ENCODE data around the gene RPTOR.

RPTOR gene

DNA sequence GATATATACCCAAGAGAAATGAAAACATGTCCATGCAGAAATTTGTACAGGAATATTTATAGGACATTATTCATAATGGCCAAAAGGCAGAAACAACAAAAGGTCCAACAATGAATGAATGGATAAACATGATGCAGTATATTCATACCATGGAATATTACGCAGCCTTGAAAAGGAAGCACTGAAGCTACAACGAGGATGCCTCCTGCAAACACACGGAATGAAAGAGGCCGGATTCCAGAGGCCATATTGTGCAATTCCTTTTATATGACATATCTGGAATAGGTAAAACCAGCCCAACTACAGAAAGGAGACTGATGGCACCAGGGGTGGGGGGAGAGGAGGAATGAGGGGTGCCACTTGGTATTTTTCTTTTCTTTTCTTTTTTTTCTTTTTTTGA lies 432.5 kb downstream of the RPTOR start:
- DNase-seq: no peak

DNA sequence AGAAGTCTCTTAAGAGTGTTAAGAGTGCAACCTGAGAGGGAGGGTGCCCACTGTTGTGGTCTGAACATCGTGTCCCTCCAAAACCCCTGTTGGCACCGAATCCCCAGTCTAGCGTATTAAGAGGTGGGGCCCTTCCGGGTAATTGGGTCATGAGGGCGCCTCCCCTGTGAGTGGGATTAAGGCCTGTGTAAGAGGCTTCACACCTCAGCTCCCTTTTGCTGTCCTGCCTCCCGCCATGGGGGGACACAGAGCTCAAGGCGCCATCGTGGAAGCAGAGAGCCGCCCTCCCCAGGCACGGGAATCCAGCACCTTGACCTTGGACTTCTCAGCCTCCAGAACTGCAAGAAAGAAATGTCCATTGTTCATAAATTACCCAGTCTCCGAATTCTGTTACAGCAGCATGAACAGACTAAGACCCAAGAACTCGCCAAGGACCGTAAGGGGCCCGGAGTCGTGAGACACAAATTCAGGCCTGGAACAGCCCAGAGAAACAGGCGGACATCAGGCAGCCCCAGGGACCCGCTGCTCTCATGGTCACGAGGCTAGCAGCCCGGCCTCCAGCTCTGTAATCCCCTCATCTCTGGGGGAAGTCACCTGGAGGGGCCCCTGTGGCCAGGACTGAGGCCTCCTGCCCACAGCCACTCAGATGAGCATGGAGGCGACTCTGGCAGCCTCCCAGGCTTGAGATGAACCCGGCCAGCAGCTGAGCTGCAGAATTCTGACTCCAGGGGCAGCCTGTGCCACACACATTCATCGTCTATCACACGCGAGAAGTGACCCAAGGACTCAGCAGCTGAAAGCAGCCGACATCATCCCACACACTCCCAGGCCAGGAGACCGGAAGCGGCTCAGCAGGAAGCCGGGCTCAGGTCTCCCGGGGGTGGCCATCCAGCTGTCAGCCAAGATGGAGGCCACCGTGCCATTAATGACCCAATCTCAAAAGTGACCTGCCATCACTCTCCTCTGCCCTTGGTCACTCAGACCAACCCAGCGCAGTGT lies 434.2 kb downstream of the RPTOR start:
- no peak for DNase-seq

DNA sequence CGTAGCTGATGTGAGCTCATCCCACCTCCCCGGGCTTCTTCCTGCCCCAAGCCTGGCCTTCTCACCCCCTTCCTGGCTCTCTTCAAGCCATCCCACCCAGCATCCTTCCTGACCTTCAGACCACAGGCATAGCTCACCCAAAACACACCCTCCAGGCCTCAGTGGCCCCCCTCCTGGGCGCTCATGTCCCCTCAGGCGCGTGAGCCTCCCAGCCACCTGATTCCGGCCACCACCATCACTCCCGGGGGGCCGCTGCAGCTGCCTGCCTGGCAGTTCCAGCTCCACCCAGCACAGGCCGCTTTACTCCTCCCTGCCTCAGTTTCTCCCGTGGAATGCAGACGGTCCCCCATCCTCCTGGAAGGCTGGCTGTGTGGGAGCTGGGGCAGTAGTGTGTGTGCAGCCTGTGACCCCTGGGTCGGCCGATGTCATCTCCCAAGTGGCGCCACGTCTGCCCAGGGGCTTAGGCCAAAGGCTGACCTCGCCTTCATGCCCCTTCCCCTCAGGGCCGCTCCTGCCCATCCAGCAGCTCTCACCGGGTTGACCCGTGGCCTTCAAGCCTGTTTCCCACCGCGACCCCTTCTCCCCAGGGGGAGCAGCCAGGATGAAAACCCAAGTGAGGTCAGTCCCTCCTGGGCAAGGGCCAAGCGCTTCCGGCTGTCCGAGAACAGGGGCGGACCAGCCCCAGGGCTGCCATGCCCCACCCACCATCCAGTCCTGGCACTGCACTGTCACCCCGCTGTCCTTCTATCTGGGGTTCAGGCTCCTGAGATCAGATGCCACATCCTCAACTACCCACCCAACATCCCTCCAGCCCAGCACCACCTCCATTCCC lies 435.1 kb downstream of the RPTOR start:
- DNase-seq: no peak

DNA sequence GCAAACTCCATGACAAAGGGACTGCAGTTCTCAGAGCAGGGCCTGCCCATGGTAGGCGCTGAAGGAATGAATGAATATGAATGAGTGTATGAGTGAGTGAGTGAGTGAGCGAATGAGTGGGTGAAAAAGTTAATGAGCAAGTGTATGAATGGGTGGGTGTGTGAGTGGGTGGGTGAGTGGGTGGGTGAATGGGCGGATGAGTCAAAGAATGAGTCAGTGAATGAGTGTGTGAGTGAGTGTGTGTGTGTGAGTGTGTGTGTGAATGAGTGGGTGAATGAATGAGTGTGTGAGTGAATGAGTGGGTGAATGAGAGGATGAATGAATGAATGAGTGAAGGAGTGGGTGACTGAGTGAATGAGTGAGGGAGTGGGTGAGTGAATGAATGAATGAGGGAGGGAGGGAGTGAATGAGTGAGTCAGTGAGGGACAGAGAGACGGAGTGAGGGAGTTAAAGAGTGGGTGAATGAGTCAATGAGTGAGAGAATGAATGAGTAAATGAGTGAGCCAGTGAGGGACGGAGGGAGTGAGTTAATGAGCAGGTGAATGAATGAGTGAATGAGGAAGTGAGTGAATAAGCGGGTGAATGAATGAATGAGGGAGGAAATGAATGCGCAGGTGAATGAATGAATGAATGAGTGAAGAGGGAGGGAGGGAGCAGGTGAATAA lies 435.9 kb downstream of the RPTOR start:
- DNase-seq: no peak

DNA sequence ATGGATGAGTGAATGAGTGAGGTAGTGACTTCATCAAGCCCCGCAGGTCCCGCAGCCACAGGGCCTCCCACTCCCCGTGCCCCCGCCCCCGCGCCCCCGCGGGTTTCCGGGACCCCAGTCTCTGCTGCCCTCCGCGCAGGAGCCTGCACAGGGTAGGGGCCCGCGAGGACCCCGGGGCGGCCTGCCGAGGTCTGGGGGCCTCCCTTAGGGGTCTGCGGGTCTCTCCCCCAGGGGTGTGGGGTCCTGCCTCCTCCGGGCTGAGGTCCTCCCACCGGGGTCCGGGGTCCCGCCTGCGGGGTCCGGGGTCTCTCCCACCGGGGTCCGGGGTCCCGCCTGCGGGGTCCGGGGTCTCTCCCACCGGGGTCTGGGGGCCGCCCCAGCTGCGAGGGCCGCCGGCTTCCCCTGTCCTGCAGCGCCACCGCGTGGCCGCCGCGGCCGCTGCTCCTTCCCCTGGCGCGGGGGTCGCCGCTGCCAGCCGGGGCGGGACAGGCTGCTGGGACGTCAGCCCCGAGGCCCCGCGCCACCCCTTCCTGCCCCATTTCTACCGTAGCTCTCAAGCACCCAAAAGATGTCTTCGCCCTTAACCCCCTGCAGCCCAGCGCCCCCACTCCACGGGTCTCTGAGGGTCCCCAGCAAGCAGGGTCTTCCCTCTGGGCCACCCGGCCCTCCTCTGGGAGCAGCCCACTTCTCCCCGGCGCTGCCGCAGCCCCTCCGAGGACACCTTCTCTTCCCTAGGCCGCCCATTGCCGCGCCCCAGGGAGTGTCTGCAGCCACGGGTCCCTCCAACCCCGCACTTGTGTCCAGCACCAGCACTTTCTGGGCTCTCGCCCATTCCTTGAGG lies 436.6 kb downstream of the RPTOR start:
- no peak for DNase-seq

DNA sequence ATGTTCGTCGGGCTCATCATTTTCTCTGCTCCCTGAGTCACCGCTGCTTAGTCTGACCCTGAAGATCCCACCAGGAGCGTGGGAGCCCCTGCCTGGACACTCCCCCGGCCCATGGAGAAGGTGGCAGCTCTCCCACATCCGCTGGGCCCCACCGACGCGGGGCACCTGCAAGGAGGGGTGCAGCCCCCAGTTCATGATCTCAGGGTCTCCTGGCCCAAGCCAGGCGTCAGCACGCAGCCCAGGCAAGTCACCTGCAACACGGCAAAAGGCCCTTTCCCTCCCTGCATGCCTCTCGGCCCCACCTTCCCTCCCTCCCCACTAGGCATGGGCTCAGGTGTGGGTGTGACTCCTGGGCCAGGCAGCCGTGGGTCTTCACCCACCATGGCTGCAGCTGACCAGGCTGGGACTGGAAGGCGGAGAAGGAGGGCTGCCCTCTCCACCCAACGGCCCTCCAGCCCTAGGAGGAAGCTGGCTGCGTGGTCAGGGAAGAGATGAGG lies 437.3 kb downstream of the RPTOR start:
- DNase-seq: no peak

DNA sequence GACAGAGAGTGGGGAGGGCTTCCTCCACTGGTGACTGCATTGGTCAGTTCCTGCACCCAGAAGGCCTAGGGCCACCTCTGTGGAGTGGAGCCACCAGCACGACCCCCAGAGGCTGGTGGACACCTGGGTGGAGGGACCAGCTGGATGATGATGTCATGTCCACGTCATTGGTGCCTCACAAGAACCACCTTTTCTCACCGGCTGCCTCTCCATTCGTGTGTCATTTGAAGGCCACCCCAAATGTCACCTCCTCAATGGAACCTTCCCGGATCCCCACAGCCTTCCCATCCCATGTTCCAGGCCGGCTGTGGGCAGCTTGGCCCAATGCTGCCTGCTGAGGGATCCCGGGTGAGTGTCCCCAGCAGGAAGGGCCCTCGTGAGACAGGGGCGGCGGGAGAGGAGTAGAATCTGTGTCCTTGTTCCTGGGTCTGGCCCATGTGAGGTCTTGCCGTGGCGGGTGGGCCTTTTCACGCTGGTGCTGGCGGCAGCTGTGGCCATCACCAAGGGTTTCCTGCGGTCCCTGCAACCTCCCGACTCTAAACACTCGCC lies 437.9 kb downstream of the RPTOR start:
- no peak for DNase-seq

DNA sequence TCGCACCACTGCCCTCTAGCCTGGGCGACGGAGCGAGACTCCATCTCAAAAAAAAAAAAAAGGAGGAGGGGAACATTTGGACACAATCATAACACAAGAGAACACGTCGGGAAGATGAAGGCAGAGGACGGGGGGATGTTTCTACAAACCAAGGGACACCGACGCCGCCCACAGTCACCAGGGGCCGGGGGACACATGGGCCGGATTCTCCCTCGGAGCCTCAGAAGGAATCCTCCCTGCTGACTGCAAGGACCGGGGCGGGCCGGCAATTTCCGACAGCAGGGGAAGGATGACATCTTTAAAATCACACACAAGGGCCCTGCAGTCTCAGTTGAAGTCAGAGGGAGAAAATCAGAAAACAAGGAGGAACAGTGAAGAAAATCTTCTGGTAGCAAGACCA lies 438.9 kb downstream of the RPTOR start:
- DNase-seq: no peak

DNA sequence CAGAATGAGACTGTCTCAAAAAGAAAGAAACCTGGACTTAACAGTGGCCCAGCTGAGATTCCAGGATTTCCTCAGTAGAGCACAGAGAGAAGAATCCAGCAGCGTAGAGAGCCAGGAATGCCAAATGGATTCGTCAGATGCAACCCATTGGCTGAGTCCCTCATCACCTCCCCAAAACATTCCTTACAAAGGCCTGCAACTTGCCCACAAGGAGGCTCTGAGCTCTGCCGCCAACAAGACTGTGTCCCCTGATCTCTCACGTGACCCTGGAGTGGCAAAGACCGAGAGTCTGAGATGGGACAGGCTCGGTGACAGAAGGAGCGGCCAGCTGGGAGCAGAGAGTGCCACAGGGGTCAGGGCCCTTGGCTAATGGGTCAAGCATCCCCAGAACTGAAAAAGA lies 440.1 kb downstream of the RPTOR start:
- DNase-seq: peak; percentile 88

DNA sequence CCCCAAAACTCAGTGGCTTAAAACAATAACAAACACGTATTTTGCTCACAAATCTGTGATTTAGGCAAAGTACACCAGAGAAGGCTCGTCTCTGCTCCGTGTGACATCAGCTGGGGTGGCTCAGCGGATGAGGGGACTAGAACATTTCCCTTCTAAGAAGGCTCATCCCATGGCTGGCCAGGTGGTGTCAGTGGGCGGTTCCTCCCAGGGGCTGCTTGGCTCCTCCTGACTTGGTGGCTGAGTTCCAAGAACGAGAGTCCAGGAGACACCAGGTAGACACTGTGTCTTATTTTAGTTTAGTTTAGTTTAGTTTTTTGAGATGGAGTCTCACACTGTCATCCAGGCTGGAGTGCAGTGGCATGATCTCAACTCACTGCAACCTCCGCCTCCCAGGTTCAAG lies 441.4 kb downstream of the RPTOR start:
- no peak for DNase-seq

DNA sequence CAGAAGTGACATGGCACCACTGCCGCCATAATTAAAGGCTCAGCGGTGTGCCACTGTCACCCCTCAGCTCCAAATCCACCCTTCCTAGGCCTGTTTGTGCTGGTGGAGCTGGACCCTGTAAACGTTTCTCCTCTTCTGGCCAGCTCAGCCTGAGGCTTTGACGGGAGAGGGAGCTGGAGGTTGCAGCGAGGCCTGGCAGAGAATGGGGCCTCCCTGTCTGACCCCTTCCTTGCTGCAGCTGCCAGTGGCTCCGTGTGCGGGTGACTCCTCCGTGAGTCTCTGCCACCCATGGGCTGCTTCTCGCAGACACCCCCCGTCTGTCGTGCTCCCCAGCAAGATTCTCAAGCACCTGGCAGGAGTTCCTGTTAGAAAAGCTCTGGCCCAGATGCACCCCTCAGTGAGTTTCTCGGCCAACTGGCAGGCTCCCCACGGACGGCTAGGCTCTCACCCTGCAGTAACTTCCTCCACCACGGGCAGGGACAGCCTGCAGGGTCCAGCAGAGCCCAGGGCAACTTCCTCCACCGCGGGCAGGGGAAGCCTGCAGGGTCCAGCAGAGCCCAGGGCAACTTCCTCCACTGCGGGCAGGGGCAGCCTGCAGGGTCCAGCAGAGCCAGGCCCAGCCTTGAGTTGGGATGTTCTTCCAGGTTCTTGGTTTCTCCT lies 442.3 kb downstream of the RPTOR start:
- DNase-seq: no peak

DNA sequence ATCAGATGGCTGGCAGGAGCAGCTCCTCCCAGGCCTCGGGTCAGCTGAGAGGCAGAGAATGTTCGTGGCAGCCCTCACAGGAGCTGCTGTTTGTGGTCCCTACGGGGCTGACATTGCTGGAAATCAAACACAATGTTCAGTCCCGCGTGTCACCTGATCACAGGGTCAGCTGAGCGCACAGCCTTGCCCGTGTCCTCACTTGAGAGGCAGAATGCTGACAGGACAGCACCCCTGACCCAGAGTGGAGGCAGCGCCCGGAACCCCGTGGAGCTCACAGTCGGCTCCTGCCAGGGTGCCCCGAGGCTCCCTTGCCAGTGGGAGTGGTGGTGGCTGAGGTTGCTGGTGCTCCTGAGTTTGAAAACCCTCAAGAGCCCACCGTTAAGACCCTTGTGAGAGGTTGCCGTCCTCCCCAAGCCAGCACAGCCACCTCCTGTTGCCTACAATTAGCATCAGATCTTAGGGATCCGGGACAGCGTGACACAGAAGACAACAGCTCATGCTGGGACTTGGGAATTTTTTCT lies 443.4 kb downstream of the RPTOR start:
- no peak for DNase-seq

DNA sequence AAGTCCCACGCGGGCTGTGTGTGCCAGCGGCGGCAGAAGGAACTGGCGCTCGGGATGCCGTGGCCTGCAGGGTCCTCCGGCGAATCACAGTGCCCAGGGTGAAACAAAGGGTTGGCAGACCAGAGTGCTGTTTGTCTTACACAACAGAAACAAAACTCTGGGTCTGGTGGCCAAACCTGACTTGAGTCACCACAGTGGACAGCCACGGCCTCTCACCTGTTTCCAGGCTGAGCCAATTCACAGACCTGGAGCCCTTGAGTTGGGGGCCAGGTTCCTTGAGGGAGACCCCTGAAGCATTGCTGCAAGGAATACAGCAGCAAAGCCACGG lies 444.9 kb downstream of the RPTOR start:
- no peak for DNase-seq

DNA sequence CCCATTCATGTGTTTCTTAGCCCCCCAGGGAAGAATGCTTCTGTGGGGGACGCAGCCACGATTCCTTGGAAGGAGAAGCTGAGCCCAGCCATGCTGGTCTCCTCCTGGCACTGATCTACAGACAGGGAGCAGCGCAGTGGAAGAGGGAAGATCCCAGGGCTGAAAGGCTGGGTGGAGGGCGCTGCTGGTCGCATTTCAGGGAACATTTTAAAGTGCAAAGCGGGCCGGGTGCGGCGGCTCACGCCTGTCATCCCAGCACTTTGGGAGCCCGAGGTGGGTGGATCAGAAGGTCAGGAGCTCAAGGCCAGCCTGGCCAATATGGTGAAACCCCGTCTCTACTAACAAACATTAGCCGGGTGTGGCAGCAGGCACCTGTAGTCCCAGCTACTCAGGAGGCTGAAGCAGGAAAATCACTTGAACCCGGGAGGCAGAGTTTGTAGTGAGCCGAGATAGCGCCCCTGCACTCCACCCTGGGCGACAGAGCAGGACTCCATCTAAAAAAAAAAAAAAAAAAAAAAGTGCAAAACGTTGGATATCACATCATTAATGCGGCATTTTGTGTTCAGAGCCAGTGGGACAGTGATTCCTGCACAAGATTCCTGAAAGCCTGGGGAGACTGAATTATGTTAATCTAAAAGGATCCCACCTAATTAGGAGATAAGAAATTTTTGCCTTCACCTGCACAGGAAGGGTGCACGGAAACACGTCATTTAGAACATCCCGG lies 446.4 kb downstream of the RPTOR start:
- DNase-seq: no peak

DNA sequence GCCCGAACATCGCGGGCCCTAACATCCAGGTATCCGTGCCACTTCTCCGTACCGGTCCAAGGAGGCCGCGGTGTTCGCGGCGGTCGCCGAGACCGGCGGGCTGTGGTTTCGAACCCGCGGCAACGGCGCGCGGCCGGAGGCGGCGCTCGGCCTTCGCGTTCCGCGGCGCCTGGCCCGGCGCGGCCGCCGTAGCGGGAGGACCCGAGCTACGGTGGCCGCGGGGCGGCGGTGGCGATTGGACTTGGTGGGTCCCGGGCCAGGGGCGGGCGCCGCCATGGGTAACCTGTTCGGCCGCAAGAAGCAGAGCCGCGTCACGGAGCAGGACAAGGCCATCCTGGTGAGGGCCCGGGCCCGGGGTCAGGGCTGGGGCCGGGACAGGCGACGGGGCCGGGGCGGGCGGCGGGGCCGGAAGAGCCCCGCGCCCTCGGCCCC lies 447.0 kb downstream of the RPTOR start, which contains the start of gene CHMP6:
Gene CHMP6, plus strand, starts transcription at position 197 of the 432 bp plus-strand sequence. Its CDS starts 78 bp downstream, at position 275.
- DNase-seq: peak; percentile 83

DNA sequence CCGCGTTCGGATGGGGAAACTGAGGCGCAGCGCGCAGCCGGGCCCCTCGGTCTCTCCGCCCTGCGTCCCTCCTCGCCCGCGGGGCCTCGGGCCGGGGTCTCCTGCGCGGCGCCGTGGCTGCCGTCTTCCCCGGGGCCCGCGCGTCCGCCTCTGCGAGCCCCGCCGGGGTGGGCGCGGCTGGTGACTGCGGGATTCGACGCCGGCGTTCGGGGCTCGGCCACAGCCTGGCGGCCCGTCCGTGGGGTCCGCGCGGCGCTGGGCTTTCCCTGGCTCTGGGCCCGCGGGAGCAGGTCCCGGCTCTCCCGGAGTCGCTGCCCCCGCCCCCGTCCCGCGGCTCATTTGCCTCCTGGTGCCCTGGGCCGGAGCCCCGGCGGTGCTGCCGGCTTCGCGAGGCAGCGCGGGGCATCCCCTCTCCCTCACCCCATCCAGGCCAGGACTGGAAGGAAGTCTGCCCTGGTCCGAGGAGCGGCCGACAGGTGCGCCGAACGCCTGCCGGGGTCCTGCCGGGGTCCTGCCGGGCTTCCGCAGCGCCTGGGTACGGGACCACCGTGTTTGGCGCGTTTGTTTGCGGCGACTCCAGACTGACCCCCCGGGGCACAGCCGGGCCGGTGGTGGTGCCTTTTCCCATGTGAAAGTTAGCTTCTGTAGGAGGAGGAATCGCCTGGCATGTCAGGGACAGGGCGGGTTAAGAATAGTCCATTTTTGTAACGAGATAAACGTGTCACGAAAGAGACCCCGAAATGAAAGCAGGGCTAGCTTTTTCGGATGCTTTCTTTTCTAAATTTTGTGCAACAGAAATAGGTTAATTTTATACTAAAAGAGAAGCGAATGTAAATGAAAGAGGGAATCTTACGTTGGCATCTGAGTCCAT lies 447.7 kb downstream of the RPTOR start:
- peak; percentile 73 for DNase-seq

DNA sequence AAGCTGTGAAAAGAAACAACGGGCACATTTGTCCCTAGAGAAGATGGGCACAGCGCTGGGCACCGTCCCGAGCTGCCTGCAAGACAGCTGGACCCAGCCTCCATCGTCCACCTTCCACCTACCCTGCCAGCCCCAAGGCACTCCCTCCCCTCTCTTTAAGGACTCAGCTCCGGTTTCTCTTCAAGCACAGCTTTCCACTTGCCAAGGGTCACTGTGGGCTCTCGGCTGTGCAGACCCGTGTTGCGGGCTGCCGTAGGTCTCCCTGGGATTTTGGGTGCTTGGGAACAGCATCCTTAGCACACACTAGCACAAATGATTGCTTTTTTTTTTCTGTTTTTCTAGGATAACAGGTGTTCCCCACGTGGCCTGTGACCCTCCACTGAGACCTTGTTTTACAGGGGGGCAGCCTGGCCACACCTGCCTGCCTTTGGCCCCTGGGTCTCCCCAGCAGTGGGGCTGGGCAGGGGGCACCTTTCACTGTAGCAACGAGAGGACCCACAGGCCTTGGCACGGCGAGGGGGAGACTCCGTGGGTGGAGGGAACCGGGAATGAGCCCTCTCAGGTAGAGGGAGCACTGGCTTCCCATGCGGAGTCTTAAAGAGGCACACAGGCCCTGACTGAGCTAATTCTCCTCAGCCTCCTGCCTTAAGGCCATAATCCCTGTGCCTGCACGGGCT lies 448.4 kb downstream of the RPTOR start:
- no peak for DNase-seq

DNA sequence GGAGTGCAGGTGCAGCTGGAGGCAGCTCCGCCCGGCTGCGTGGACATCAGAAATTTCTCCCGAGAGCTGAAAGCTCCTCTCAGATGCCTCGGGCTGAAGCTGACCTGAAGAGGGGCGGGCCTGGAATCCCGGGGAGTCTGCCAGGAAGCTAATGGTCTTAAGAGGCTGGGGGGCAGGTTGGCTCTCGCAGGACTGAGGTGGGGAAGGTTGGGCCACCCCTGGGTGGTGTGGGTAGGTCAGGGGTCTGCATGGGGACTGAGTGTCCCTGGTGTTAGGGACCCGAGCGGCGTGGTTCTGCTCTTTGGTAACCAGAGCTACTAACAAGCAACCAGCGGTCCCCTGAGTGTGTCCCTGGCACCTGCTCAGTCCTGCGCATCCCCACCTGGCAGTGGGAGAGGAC lies 450.5 kb downstream of the RPTOR start:
- DNase-seq: no peak
